Breast epithelium (tissue), 4 donors: ENCODE results near the gene CMPK1. TPM values are rescaled to one million over a fixed set of nuclear protein-coding genes. Genes with fewer than 3 reads are reported as not detected.

Source experiments
- DNase-seq, 2 donors: peaks; one replicate each; pipeline ENCODE4 v3.0.0-alpha.2; 2019; ENCODE audit warnings: low spot score in 2 of 2
- H3K27ac ChIP-seq, 2 donors: fragments of 200-600 bp; sonication (generic) in 1 of 2; one replicate each; pipeline ENCODE4 v1.5.1; 2016 to 2019; ENCODE audit warnings: mild to moderate bottlenecking in 1 of 2
- H3K27me3 ChIP-seq, 2 donors: fragments of 200-600 bp; sonication (generic) in 1 of 2; one replicate each; pipeline versions ENCODE4 v1.5.1 to v1.6.0; 2017 to 2019; ENCODE audit warnings: control low read depth in 1 of 2, mild to moderate bottlenecking in 1 of 2
- H3K36me3 ChIP-seq: fragments of 200-600 bp; one replicate; pipeline ENCODE4 v1.5.1; 2019
- H3K4me1 ChIP-seq, 2 donors: fragments of 200-600 bp; sonication (generic); one replicate each; pipeline ENCODE4 v1.5.1; 2016 to 2019; ENCODE audit warnings: control low read depth in 1 of 2
- H3K4me3 ChIP-seq, 3 donors: fragments of 200-600 bp; sonication (generic); 1 replicate in 2 of 3; 2 replicates in 1 of 3; pipeline ENCODE4 v1.5.1; 2016 to 2019; ENCODE audit warnings: mild to moderate bottlenecking in 3 of 3, moderate library complexity in 2 of 3
- H3K9me3 ChIP-seq, 2 donors: fragments of 200-600 bp; sonication (generic) in 1 of 2; one replicate each; pipeline ENCODE4 v1.5.1; 2016 to 2019; ENCODE audit warnings: control low read depth in 1 of 2
- POLR2A ChIP-seq: fragments of 450-650 bp; IDR thresholded peaks from one replicate; pipeline ENCODE4 v1.6.1; 2016; ENCODE audit warnings: antibody characterized with exemption, mild to moderate bottlenecking, moderate library complexity
- POLR2AphosphoS5 ChIP-seq, 3 donors: sonication (generic); formaldehyde crosslinking; IDR thresholded peaks; one replicate each; pipeline ENCODE4 v1.6.1; 2017; ENCODE audit warnings: antibody characterized with exemption in 3 of 3
- intact Hi-C: fragments of 100-400 bp; cut with DNase I; formaldehyde crosslinking; loops from one replicate; pipeline ENCODE4 v1.15.1; 2023; ENCODE audit warnings: low total_unique reads
- total RNA-seq, 3 donors: library from RNA; depleted of rRNA; stranded (reverse); fragments of >200 nt; gene quantifications; one replicate each; pipeline ENCODE4 v1.1.0, GENCODE V29; 2016
- TF ChIP-seq, protein P1 (sequence below), 3 donors: fragments of 450-650 bp; IDR thresholded peaks; one replicate each; pipeline ENCODE4 v1.5.1; 2016 to 2017; ENCODE audit warnings: antibody characterized with exemption in 3 of 3, mild to moderate bottlenecking in 3 of 3, moderate library complexity in 3 of 3

CMPK1 gene
- total RNA-seq, 3 donors from 2014 or later, result 83.6 to 177 (median 130) TPM

GRCh38 chr1:47325528-47325927 is 8.1 kb upstream of the CMPK1 start:
- Histone ChIP-seq H3K4me3 (no peak overlapping the region), H3K36me3 (no peaks in the 10 kb centered on the region), H3K4me1 (no peaks in the 10 kb centered on the region), H3K27me3 (no peaks in the 10 kb centered on the region), H3K27ac (peak overlapping the region in 1 of 2 donors; percentile 86), H3K9me3 (no peaks in the 10 kb centered on the region)
- TF ChIP-seq, protein P1, sequence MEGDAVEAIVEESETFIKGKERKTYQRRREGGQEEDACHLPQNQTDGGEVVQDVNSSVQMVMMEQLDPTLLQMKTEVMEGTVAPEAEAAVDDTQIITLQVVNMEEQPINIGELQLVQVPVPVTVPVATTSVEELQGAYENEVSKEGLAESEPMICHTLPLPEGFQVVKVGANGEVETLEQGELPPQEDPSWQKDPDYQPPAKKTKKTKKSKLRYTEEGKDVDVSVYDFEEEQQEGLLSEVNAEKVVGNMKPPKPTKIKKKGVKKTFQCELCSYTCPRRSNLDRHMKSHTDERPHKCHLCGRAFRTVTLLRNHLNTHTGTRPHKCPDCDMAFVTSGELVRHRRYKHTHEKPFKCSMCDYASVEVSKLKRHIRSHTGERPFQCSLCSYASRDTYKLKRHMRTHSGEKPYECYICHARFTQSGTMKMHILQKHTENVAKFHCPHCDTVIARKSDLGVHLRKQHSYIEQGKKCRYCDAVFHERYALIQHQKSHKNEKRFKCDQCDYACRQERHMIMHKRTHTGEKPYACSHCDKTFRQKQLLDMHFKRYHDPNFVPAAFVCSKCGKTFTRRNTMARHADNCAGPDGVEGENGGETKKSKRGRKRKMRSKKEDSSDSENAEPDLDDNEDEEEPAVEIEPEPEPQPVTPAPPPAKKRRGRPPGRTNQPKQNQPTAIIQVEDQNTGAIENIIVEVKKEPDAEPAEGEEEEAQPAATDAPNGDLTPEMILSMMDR (IDR thresholded peaks at IDR 0.05), result no peak
- TF ChIP-seq POLR2AphosphoS5 (IDR thresholded peaks at IDR 0.05) (no peak), POLR2A (no peak)
- DNase-seq, result no peak
- intact Hi-C loops, result no loop called here

- Histone ChIP-seq H3K27ac (peak overlapping the region in 1 of 2 donors; percentile 86), H3K4me1 (no peaks in the 10 kb centered on the region), H3K27me3 (no peaks in the 10 kb centered on the region), H3K36me3 (no peaks in the 10 kb centered on the region), H3K4me3 (no peak overlapping the region), H3K9me3 (no peaks in the 10 kb centered on the region)
- DNase-seq, result no peak
- intact Hi-C loops, result no loop called here
- TF ChIP-seq POLR2AphosphoS5 (IDR thresholded peaks at IDR 0.05) (no peak), POLR2A (no peak)
- TF ChIP-seq, protein P1 (IDR thresholded peaks at IDR 0.05), result no peak
Observed at GRCh38 chr1:47326271-47326670, 7.3 kb upstream of the CMPK1 start.

- peak overlapping the region; percentile 33 to 41 for H3K27ac ChIP-seq
- H3K4me1 ChIP-seq, result no peaks in the 10 kb centered on the region
- intact Hi-C loops, result no loop called here
- DNase-seq, result no peak
- TF ChIP-seq POLR2A (no peak), POLR2AphosphoS5 (IDR thresholded peaks at IDR 0.05) (no peak)
- no peaks in the 10 kb centered on the region for H3K9me3 ChIP-seq
- H3K36me3 ChIP-seq, result no peaks in the 10 kb centered on the region
- no peak overlapping the region for H3K4me3 ChIP-seq
- no peaks in the 10 kb centered on the region for H3K27me3 ChIP-seq
Observed at GRCh38 chr1:47328992-47329391, 4.6 kb upstream of the CMPK1 start.

DNA sequence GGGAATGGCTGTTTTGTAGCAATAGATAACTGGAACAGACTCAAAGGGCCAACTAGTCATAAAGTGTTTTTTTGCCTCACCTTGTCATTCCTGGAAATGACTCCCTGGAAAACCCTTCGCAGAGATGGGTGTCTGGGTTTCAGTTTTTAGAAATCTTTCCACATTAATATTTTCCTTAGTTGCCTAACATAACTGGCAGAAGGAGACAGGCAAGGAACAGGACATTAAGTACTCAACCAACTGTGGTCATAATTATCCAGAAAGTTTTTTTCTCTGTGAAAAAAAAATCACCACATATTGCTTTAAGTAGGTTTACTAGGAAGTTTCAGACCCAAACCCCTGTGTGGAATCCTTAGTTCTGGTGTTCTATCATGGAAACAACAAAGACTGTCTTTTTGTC is 3.4 kb upstream of the CMPK1 start:
- H3K9me3 ChIP-seq, result no peaks in the 10 kb centered on the region

GRCh38 chr1:47331875-47332274 is 1.7 kb upstream of the CMPK1 start:
- intact Hi-C loops, result no loop called here
- peak overlapping the region; percentile 95 to 98 for H3K27ac ChIP-seq
- H3K4me1 ChIP-seq, result peaks cover 0 to 6% of the 10 kb centered on the region in 2 donors
- no peak overlapping the region for H3K4me3 ChIP-seq
- no peak for TF ChIP-seq POLR2A
- TF ChIP-seq, protein P1 (IDR thresholded peaks at IDR 0.05), result no peak
- TF ChIP-seq POLR2AphosphoS5 (IDR thresholded peaks at IDR 0.05), result no peak
- no peaks in the 10 kb centered on the region for H3K9me3 ChIP-seq
- no peaks in the 10 kb centered on the region for H3K27me3 ChIP-seq
- DNase-seq, result no peak
- no peaks in the 10 kb centered on the region for H3K36me3 ChIP-seq

More for the DNA sequence above, 3.4 kb upstream of the CMPK1 start:
- TF ChIP-seq, protein P1 (IDR thresholded peaks at IDR 0.05), result no peak
- TF ChIP-seq POLR2A (no peak), POLR2AphosphoS5 (IDR thresholded peaks at IDR 0.05) (no peak)
- peak overlapping the region; percentile 30 to 54 for H3K27ac ChIP-seq
- H3K36me3 ChIP-seq, result no peaks in the 10 kb centered on the region
- H3K4me3 ChIP-seq, result no peak overlapping the region
- intact Hi-C loops, result no loop called here
- H3K27me3 ChIP-seq, result no peaks in the 10 kb centered on the region
- H3K4me1 ChIP-seq, result peaks cover 0 to 5% of the 10 kb centered on the region in 2 donors
- DNase-seq, result no peak
